ENCODE data around the gene SULT2A1.

DNA sequence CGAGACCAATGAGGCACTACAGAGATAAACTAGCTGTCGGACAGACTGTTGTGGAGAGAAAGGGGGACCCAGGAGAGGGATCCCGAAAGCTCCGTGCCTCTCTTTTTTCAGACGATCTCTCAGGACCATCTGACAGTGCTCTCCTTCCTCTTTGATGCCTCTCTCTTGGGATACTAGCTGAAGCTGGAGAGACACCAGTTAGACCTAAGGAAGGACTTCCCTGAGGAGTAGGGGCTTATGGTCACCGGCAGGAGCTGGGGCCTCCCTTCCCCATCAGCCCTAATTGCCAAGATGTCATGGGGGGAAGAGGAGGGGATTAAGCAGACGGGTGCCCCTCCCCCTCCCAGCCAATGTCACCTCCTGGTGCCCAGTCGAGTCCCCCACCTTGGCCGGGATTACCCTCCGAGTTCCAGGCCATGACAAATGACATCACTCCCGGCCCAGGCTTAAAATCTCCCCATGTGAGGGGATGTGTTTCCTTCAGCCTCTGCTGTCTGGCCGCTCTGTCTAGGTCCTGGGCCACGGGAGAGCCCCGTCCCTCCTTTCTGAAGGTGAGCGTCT, 64.6 kb downstream of the SULT2A1 start, which contains the start of gene CRX:
- TF ChIP-seq CTCF (IDR thresholded peaks at IDR 0.05) (no peak), EP300 (IDR thresholded peaks at IDR 0.05) (no peak), POLR2AphosphoS5 (IDR thresholded peaks at IDR 0.05) (no peak), POLR2A (IDR thresholded peaks at IDR 0.05) (no peak)

Measured in gastroesophageal sphincter (tissue), 3 donors.